ENCODE results near the gene PRRC2B. TPM values are rescaled to one million over a fixed set of nuclear protein-coding genes. Genes with fewer than 3 reads are reported as not detected.
A peak's percentile ranks its signal among the peaks of the same experiment; 100 is the strongest.

PRRC2B gene
- total and polyA plus RNA-seq, 2 of the 13 experiments (the other 11 are each of a cell fraction or from before 2014, with no cell fraction given): 20.8 to 37.4 TPM

DNA sequence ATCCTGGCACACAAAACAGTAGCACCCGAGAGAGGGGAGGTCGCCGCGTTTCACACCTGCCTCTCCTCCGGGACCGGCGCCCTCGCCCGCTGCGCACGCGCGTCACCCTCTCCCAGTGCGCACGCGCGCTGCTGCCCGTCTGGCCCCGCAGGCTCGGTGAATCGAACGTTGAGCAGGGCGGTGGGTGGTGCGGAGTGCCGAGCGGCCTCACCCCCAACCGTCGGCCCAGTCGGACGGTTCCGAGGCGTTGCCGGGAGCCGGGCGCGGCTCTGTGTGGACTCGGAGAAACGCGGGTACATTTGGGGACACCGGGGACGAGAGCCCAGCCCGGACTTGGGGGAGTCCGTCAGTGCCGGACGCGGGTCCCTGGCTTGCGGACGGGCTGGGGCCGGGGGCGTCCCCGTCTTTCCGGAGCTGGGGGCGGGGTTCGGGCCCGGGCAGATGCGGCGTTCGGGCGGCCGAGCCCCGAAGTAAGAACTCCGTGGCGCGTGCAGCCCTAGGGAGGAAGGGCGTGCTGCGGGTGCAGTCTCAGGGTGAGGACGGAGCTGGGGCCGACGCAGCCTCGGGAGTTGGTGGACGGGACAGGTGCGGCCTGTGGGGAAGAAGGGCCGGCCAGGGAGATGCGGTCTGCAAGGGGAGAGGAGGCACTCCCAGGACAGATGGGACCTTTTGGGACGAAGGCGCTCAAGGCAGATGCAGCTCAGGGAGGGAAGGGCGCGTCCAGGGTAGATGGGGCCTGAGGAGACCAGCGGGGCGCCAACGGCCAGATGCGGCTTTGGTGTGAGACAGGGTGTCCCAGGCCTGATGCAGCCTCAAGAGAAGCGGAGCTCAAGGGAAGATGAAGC, 109.1 kb downstream of the PRRC2B start, which contains the start of gene POMT1 (continued):
- TF ChIP-seq, protein P1, sequence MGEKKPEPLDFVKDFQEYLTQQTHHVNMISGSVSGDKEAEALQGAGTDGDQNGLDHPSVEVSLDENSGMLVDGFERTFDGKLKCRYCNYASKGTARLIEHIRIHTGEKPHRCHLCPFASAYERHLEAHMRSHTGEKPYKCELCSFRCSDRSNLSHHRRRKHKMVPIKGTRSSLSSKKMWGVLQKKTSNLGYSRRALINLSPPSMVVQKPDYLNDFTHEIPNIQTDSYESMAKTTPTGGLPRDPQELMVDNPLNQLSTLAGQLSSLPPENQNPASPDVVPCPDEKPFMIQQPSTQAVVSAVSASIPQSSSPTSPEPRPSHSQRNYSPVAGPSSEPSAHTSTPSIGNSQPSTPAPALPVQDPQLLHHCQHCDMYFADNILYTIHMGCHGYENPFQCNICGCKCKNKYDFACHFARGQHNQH (CRISPR knock-in tag; IDR thresholded peaks at IDR 0.05): peak; percentile 64; the same call in 1 of the 2 replicates
- TF ChIP-seq ZNF562 (CRISPR knock-in tag; IDR thresholded peaks at IDR 0.05; ENCODE audit: borderline replicate concordance) (no peak), SOX6 (IDR thresholded peaks at IDR 0.05) (no peak), SOX6 (CRISPR knock-in tag; IDR thresholded peaks at IDR 0.05) (peak; percentile 40), ZSCAN20 (CRISPR knock-in tag; IDR thresholded peaks at IDR 0.05; ENCODE audit: borderline replicate concordance) (no peak), ZBTB7A (CRISPR knock-in tag; IDR thresholded peaks at IDR 0.05) (no peak), MEIS1 (CRISPR knock-in tag; IDR thresholded peaks at IDR 0.05; ENCODE audit: borderline replicate concordance) (0 out of 2 replicates have a peak, but pooled peaks have one; percentile 22), EP300 (IDR thresholded peaks at IDR 0.05; ENCODE audit: low read depth in 2 of 2, low read length in 2 of 2) (no peak), EP300 (CRISPR knock-in tag; IDR thresholded peaks at IDR 0.05; ENCODE audit: borderline replicate concordance) (peak; percentile 40; the same call in 1 of the 2 replicates), SMYD3 (CRISPR knock-in tag; IDR thresholded peaks at IDR 0.05) (no peak), SNAI1 (CRISPR knock-in tag; IDR thresholded peaks at IDR 0.05; ENCODE audit: borderline replicate concordance) (0 out of 2 replicates have a peak, but pooled peaks have one; percentile 75), SKI (IDR thresholded peaks at IDR 0.05; ENCODE audit: partially characterized antibody) (peak; percentile 43), WIZ (CRISPR knock-in tag; IDR thresholded peaks at IDR 0.05) (peak; percentile 64; the same call in 1 of the 2 replicates), ZNF546 (CRISPR knock-in tag; conservative IDR thresholded peaks at IDR 0.05) (peak; percentile 92), NRL (CRISPR knock-in tag; IDR thresholded peaks at IDR 0.05; ENCODE audit: borderline replicate concordance) (no peak; the same call in 1 of the 2 replicates), ZNF619 (CRISPR knock-in tag; IDR thresholded peaks at IDR 0.05) (0 out of 2 replicates have a peak, but pooled peaks have one; percentile 56), GATAD1 (CRISPR knock-in tag; IDR thresholded peaks at IDR 0.05) (peak; percentile 87), ATF7 (IDR thresholded peaks at IDR 0.05) (no peak), ATF7 (CRISPR knock-in tag; IDR thresholded peaks at IDR 0.05) (0 out of 2 replicates have a peak, but pooled peaks have one; percentile 40), CCAR2 (optimal IDR thresholded peaks at IDR 0.05; ENCODE audit: low read depth, low read length) (no peak), PHF20 (CRISPR knock-in tag; IDR thresholded peaks at IDR 0.05) (peak; percentile 78), HOXA5 (CRISPR knock-in tag; IDR thresholded peaks at IDR 0.05) (no peak), KLF9 (CRISPR knock-in tag; IDR thresholded peaks at IDR 0.05; ENCODE audit: low read depth) (no peak), SIX1 (CRISPR knock-in tag; IDR thresholded peaks at IDR 0.05; ENCODE audit: borderline replicate concordance) (no peak), ZNF549 (CRISPR knock-in tag; IDR thresholded peaks at IDR 0.05) (no peak), ZNF572 (CRISPR knock-in tag; IDR thresholded peaks at IDR 0.05) (0 out of 2 replicates have a peak, but pooled peaks have one; percentile 87)
- TF ChIP-seq, protein P2, sequence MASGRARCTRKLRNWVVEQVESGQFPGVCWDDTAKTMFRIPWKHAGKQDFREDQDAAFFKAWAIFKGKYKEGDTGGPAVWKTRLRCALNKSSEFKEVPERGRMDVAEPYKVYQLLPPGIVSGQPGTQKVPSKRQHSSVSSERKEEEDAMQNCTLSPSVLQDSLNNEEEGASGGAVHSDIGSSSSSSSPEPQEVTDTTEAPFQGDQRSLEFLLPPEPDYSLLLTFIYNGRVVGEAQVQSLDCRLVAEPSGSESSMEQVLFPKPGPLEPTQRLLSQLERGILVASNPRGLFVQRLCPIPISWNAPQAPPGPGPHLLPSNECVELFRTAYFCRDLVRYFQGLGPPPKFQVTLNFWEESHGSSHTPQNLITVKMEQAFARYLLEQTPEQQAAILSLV (CRISPR knock-in tag; IDR thresholded peaks at IDR 0.05; ENCODE audit: borderline replicate concordance): peak; percentile 72; the same call in 1 of the 2 replicates
